ENCODE measurements around the gene WDR47. TPM values are rescaled to one million over a fixed set of nuclear protein-coding genes. Genes with fewer than 3 reads are reported as not detected.

The WDR47 gene
- total and polyA plus RNA-seq, 2 of the 8 experiments (the other 6 are each of a cell fraction or from before 2014, with no cell fraction given) = 1.9 to 6.7 TPM

DNA sequence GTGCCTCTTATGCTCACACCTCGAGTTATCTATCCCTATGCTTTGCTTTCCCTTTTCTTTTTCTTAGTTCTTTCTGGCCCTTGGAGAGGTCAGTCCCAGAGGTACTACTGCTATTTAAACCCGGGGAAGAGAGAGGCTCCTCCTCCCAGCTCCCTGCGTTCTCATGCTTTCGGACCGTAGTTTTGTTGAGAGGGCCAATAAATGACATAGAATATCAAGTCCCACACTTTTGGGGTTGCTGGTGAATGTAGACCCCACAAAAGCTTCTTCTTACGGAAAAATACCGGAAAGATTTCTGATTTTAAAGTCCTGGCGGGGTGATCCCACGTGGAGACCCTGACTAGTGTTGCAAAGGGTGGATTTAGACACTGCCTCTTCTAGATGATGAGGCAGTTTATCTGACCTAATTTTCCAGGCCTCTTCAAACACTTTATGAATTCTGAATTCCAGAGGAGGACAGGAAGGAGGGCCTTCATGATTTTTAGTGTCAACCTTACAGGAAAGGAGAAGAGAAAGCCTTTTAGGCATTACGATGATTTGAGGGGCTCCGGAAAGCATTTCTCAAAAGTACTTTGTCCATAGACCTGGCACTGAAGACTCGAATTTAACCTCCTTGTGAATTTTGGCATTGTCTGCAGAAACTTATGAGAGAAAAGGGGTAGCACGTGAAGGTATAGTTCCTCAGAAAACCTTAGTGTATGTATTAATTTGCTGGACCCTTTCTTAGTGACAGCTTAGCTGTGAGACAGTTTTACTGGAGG lies 49.4 kb upstream of the WDR47 start:
- Histone ChIP-seq H2AK5ac (ENCODE audit: low read depth, low read length) (no peak overlapping the region), H4K91ac (replicated peaks; ENCODE audit: insufficient read length, low read length) (no peak overlapping the region)

More for the DNA sequence above, 49.4 kb upstream of the WDR47 start:
- peak overlapping the region; percentile 40 to 69 (median 64) for H3K9ac ChIP-seq (replicated peaks in 1 of 4; ENCODE audit: extremely low read depth in 1 of 4, low read depth in 3 of 4, low read length in 3 of 4)
- peaks cover 0 to 7% (median 2%) of the 10 kb centered on the region in 4 experiments; a peak in 3 of 8 replicates for H3K36me3 ChIP-seq (ENCODE audit: control insufficient read depth in 2 of 4, insufficient read depth in 4 of 4, low read length in 3 of 4)
- H3K79me2 ChIP-seq (ENCODE audit: control insufficient read depth in 1 of 2, insufficient read depth in 2 of 2, low read length in 2 of 2) = peaks cover 0 to 16% of the 10 kb centered on the region in 2 experiments; a peak in 3 of 4 replicates
- no peak for DNase-seq (ENCODE audit: low read depth in 1 of 2, low spot score in 2 of 2)
- H3K23me2 ChIP-seq (ENCODE audit: low read depth, low read length) = no peaks in the 10 kb centered on the region
- H3K4ac ChIP-seq (replicated peaks; ENCODE audit: insufficient read length, low read depth, low read length) = no peak overlapping the region
- no peak overlapping the region for H2BK20ac ChIP-seq (ENCODE audit: low read length)
- peaks cover 0 to 2% of the 10 kb centered on the region in 2 experiments for H4K20me1 ChIP-seq (replicated peaks in 1 of 2; ENCODE audit: control insufficient read depth in 1 of 2, insufficient read depth in 2 of 2, low read length in 2 of 2)
- no peak overlapping the region for H2BK12ac ChIP-seq (ENCODE audit: low read depth, low read length)
- peak; percentile 35 for TF ChIP-seq KDM4A (IDR thresholded peaks at IDR 0.05; ENCODE audit: low read depth, low read length, severe bottlenecking)
- no peak for TF ChIP-seq EZH2 (IDR thresholded peaks at IDR 0.05; ENCODE audit: low read depth, low read length, severe bottlenecking)
- no peak for TF ChIP-seq SP2 (IDR thresholded peaks at IDR 0.05; ENCODE audit: low read length)
- TF ChIP-seq SP4 (IDR thresholded peaks at IDR 0.05; ENCODE audit: low read length) = no peak
- peak; percentile 59 for TF ChIP-seq SAP30 (IDR thresholded peaks at IDR 0.05; ENCODE audit: insufficient read depth, insufficient replicate concordance, low read length)
- no peak for TF ChIP-seq RXRA (IDR thresholded peaks at IDR 0.05; ENCODE audit: insufficient read depth, low read depth, low read length)
- H3K14ac ChIP-seq (ENCODE audit: insufficient read length) = no peak overlapping the region
- H2AFZ ChIP-seq (ENCODE audit: low read length) = peak overlapping the region; percentile 82
- H3K23ac ChIP-seq (ENCODE audit: insufficient read length) = no peak overlapping the region
- H3K27ac ChIP-seq (ENCODE audit: low read depth, low read length) = peak overlapping the region; percentile 60; the same call in 1 of the 2 replicates
- H2BK5ac ChIP-seq (ENCODE audit: low read depth, low read length) = no peak overlapping the region
- no peak overlapping the region for H2BK15ac ChIP-seq (ENCODE audit: low read length)
- CTCF ChIA-PET (ENCODE audit: partially characterized antibody) = interaction anchor here (0.6 to 3.6 kb wide), 6 partner anchors 8 to 940 kb away, joined by 3 to 20 read pairs (median 3); no protein-coding TSS in a partner anchor
- no peaks in the 10 kb centered on the region for H3K79me1 ChIP-seq (ENCODE audit: low read depth, low read length)
- peak overlapping the region; percentile 24 for H4K5ac ChIP-seq (ENCODE audit: insufficient read length, low read depth, low read length)
- WGBS, 2 experiments (ENCODE audit: extremely low coverage in 1 of 2, insufficient coverage in 1 of 2, insufficient read length in 1 of 2, insufficient replicate concordance in 2 of 2, low coverage in 1 of 2, low lambda C conversion rate in 2 of 2, missing lambda C conversion rate in 1 of 2) = 11% methylated on average over 13 of the region's 13 CpGs; no CpG with 5 or more reads in 1 of the 2 experiments
- H3K18ac ChIP-seq (ENCODE audit: extremely low read depth, low read length) = no peak overlapping the region; the same call in 1 of the 2 replicates
- no peak overlapping the region for H2BK120ac ChIP-seq (replicated peaks; ENCODE audit: low read depth, low read length)
- peak overlapping the region; percentile 55 to 74 for H3K4me2 ChIP-seq (ENCODE audit: insufficient read depth in 1 of 2, low read depth in 2 of 2, low read length in 2 of 2)
- POLR2A ChIA-PET (ENCODE audit: partially characterized antibody) = interaction anchor here (0.7 to 11.9 kb wide), 8 partner anchors 9 to 31 kb away, joined by 3 to 99 read pairs (median 5); partner anchors contain the start of gene TAF13
- no peak overlapping the region for H3K56ac ChIP-seq (replicated peaks; ENCODE audit: insufficient read length, low read depth, low read length)
- no peaks in the 10 kb centered on the region for H3K27me3 ChIP-seq (replicated peaks in 1 of 4; ENCODE audit: control insufficient read depth in 3 of 4, extremely low read depth in 1 of 4, insufficient read depth in 3 of 4, low read length in 3 of 4)
- H3K4me1 ChIP-seq (replicated peaks in 1 of 4; ENCODE audit: control insufficient read depth in 3 of 4, insufficient read depth in 4 of 4, low read length in 3 of 4) = peaks cover 0 to 5% (median 0%) of the 10 kb centered on the region in 4 experiments; a peak in 2 of 7 replicates
- FAIRE-seq = no peak
- no peak overlapping the region for H4K8ac ChIP-seq (ENCODE audit: extremely low read depth, insufficient read depth, low read length)
- H3K4me3 ChIP-seq (ENCODE audit: extremely low read depth in 1 of 4, insufficient read depth in 2 of 4, low read depth in 3 of 4, low read length in 4 of 4) = peak overlapping the region; percentile 63 to 87 (median 76)
- no peaks in the 10 kb centered on the region for H3K9me3 ChIP-seq (ENCODE audit: insufficient read depth in 2 of 2, low read depth in 1 of 2, low read length in 1 of 2)
